T-helper 22 cell (primary cell): ENCODE results near the gene CEACAM1.
"Not testable (repeated sequence)": the region's sequence is repeated elsewhere in the genome, so short reads cannot be mapped to it uniquely, and the experiment has no call there.

Experiments
- DNase-seq: peaks from one replicate; pipeline ENCODE4 v3.0.0-alpha.2; 2020; ENCODE audit warnings: low read depth

The CEACAM1 gene

DNA sequence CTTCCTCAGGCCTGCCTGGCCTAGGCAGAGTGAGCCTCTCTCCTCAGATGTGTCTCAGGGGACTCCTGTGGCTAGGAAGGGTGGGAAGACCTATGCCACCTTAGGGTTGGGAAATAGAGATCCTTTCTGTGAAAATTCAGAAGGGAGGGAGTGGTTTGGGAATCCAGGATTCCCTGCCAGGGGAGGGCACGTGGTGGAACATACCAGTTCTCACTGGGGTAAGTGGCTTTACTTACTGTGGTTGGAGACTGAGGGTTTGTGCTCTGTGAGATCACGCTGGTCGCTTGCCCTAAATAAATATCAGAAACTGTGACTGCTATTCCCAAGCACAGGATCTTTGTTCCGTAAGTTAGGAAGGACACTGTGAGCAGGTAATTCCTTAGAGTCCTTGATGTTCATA lies 16.9 kb downstream of the CEACAM1 start:
- DNase-seq: no peak

DNA sequence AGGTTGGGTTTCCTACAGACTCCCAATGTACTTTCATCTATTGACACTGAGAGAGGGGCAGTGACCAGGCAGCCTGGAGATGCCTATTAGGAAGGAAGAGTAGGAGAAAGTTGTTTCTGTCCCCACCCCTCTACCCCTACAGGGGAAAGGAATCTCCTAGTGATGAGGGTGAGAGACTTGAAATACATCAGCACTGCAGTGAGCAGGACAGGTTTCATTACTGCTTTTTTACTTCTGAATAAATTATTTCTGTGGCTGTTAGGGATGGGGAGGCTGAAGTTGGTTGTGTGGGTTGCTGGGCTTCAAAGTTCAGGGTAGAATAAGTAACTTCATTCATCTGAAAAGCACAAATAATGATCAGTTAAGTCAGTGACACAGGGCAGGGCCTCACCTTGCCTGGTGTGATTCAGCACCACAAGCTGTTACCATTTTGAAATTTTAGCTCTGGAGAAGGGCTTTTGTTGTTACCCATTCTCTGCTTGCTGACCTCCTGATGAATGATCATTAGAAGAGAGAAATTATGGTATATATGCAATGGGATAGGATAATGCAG lies 19.3 kb downstream of the CEACAM1 start:
- no peak for DNase-seq

DNA sequence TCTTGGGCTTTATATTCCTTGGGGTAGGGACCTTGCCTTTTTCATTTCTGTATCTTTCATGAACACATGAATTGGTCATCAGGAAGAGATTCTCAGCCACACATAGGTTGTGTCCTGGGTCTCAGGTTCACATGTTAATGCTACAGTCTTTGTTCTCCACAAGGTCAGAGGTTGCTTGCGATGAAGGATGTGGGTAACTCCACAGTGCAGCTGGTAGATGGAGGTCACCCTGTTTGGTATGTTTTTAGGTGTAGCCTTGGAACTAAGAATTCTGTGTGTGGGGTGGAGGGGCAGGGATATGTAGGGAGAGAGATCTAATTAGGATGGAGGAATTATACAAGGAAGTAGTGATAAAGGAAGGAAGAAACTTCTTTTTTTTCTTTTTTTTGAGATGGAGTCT lies 23.2 kb downstream of the CEACAM1 start:
- DNase-seq: no peak

DNA sequence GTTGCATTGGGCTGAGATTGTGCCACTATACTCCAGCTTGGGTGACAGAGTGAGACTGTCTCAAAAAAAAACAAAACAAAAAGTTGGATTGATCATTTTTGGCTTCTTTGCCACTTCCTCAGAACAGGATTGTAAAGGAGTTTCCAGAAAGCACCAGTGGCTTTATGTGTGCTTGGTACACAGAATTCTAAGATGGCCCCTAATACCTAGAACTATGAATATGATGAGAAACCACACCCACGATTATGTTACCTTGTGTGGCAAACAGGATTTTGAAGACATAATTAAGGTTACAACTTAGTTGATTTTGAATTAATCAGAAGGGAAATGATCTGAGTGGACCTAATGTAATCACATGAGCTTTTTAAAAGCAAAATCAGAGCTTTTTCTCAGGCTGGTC lies 26.5 kb downstream of the CEACAM1 start:
- no peak for DNase-seq

DNA sequence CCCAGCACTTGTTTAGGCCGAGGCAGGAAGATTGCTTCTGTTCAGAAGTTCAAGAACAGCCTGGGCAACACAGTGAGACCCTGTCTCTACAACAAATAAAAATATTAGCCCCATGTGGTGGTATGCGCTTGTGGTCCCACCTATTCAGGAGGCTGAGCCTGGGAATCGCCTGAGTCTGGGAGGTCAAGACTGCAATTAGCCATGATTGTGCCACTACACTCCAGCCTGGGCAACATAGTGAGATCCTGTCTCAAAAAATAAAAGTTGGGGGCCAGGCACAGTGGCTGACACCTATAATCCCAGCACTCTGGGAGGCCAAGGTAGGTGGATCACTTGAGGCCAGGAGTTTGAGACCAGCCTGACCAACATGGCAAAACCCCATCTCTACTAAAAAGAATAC lies 27.0 kb downstream of the CEACAM1 start:
- not testable (repeated sequence) for DNase-seq

DNA sequence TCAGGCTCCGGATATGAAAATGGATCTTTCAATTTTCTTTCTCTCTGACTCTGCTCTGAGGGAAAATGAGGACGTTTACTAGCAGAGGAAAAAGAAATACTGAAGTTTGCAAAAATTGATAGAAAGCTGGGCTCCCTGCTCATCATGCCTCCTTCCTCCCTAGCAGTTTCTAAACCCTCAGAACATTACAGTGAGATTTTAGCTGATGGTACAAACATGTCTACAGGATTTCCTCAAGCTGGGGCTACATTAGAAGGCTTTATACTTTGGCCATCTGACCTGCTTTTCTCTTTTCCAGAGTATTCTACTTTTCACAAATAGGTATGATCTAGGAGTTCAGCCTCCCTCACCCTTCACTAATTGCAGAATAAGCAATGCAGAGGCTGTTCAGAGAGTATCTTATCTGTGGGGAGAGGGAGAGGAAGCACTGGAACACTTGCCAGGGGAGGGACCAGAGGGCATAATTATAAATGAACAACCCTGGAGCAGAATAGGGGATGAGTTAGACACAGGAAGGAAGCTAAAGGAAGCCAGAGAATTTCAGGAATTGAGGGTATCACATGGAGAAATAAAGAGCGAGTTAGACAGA lies 30.0 kb downstream of the CEACAM1 start:
- DNase-seq: no peak

DNA sequence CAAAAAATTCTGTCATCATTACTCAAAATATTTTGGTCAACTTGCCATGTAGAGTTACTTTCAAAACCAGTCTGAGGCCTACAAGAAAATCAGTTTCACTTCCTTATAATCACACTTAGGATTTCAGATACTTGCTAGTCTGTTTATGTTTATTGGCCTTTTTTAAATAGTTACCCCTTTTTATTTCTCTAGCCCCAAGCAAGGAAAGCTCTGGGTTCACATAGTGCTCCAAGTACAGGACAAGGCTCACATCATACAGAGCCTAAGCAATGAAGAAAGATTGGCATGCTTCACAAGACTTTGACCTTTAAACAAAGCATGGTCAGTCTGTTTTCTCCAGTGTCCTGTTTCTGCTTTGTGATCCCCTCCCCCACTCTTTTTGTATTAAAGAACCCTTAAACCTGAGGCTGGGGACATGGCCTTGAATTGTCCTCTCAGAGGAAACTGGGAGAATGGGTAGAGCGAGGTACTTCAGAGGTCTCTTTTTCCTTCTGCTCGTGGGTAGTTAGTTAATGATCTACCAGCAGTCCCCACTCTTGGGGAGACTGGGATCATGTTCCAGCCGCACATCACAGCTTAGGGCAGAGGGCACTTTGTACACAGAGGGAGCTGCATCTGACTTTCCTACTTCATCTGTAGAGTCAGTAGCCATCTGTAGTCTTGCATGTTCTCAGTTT lies 30.7 kb downstream of the CEACAM1 start:
- no peak for DNase-seq

DNA sequence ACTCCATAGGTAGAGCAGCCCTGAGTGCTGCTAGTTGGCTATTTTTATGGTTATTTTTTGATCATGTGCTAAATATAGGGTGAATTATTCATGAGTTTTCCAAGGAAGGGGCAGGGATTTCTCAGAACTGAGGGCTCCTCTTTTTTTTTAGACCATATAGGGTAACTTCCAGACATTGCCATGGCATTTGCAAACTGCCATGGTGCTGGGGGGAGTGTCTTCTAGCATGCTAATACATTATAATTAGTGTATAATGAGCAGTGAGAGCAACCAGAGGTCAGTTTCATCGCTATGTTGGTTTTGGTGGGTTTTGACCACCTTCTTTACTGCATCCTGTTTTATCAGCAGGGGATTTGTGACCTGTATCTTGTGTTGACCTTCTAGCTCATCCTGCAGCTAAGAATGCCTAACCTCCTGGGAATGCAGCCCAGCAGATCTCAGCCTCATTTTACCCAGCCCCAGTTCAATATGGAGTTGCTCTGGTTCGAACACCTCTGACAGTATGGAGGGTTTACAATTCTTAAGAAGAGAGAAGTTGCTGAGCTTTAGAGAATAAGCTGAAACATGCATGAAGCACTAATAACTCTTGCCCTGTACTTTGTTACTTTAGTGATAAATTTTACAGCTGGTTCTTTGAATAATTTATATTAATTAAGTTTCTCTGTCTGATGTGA lies 31.7 kb downstream of the CEACAM1 start:
- no peak for DNase-seq

DNA sequence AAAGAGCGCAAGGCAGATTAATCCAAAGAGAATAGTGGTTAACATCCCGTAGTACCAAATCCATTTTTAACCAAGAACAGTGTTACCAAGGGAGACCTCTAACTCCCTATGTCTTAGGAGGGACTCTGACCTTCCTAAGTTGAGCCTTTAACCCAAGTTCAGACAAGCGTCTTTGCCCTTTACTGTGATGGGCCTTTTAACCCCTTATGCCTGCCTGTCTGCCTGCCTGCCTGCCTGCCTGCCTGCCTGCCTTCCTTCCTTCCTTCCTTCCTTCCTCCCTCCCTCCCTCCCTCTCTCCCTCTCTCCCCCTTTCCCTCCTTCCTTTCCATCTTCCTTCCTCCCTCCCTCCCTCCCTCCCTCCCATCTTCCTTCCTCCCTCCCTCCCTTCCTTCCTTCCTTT lies 32.6 kb downstream of the CEACAM1 start:
- no peak for DNase-seq

DNA sequence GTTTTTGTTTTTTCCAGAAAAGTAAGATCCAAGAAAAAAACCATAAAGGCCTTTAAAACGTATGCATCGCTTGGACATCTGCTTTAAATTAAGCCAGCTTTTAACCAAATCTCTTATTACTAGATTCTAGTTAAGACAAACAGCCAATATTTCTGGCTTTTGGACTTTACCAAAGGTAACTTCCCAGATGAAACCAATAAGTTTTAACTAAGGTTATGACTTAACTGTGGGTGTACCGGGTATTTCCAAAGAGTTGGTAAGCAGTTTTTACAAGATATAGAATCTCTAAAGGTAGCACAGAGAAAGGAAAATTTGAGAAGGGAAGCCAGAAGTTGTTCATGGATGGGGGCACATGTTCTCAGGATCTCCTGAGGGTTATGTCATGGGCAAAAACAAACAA lies 34.0 kb downstream of the CEACAM1 start:
- no peak for DNase-seq

DNA sequence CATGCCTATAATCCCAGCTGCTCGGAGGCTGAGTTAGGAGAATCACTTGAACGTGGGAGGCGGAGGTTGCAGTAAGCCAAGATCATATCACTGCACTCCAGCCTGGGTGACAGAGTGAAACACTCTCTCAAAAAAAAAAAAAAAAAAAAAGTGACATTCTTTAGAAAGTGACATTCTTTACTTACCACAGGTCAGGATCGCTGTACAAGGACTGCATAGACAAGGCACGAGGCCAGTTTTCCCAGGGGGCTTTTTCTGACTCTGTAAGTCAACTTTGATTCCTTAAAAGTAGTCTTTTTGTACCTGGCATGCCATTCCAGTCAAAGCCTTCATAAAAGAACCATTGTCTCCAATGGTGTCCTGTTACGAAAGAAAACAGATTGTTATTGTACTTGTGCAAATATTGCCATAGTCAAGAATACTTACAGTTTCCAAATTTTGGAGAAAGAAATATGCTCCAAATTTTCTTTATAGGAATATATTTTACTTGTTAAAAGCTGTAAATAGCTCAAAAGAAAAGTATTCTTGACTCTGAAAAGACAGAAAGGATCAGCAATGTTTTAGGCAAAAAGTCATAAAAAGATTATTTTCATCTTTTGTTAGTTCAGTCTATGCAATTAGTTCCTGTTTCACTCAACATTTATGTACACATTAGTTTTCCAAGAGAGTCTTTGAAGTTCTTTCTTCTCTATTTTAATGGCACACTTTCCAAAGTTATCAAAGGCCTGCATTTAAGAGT lies 39.3 kb downstream of the CEACAM1 start:
- DNase-seq: no peak

DNA sequence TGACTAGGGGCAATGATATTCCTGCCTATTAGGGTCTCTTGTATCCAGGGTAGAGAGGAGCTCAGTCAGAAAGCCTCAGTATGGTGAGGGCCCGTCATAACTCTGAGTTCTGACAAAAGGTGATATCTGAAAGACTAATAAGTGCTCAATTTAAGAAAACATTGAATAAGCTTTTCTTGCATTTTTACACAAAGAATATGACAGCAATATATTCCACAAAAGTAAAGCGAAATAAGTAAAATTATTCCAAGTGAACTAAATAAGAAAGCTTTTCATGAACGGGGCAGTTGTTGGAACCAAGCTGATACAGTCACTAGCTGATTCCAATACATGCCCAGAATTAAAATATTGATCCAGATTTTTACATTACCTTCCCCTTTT lies 40.5 kb downstream of the CEACAM1 start:
- no peak for DNase-seq

DNA sequence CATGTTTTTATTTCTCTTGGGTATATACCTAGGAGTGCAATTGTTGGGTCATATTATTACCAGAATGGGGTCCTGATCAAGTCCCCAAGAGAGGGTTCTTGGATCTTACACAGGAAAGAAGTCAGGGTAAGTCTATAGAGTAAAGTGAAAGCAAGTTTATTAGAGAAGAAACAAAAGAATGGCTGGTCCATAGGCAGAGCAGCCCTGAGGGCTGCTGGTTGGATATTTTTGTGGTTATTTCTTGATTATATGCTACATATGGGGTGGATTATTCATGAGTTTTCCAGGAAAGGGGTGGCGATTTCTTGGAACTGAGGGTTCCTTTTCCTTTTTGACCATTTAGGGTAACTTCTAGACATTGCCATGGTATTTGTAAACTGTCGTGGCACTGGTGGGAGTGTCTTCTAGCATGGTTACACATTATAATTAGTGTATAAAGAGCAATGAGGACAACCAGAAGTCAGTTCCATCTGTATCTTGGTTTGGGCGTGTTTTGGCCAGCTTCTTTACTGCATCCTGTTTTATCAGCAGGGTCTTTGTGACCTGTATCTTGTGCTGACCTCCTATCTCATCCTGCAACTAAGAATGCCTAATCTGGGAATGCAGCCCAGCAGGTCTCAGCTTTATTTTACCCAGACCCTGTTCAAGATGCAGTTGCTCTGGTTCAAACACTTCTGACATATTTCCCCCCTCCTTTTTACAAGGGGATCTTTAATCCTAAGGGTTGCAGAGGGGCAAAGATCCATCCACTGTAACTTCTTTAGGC lies 41.1 kb downstream of the CEACAM1 start:
- DNase-seq: no peak

DNA sequence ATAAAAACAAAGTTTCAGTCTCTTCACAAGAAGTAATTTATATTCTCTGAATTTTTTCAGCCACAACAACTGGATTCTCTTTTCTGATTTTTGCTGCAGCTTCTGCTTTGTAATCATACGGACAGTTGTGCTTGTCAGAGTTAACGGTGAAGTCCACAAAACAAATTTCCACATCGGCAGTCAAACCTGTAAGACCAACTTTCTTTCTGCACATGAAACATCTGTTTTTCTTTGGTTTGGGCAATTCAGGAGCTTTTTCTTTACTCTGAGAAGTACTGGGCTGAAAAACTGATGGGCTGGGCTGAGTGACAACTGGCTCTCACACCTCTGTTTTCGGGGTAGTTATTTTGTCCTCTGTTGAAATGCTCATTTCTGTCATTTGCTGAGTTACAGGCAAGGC lies 43.2 kb downstream of the CEACAM1 start:
- DNase-seq: not testable (repeated sequence)

DNA sequence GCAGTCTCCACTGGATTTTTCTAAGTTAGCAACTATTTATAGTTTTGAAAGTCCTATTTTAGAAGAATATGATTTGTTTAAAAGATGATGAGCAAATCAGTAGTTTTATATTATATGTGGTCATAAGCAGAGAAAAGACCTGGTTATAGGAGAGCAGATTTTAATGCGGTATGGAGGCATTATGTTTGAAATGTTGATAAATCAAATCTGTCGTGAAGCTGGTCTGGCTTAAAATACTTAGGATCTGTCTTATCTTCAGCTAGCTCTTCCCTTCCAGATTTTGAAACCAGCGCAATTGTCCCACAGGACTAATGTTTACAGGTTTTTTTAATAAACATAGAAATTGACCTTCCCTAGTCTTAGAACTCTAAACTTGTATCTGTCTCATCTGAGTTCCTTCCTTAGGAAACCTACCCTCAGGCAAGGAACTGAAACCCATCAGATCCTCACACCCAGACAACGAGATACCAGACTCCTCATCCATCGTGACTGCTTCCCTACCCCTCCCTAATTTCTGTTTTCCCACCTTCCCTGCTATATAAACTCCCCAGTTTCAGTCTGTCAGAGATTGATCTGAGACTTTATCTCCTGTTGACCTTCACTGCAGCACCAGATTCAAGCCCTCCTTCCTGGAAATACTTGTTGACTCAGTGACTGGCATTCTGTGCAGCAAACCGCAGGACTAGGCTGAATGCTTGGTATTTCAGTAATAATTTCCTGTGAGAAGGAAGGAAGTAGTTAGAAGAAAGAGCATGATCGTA lies 47.8 kb downstream of the CEACAM1 start:
- no peak for DNase-seq

DNA sequence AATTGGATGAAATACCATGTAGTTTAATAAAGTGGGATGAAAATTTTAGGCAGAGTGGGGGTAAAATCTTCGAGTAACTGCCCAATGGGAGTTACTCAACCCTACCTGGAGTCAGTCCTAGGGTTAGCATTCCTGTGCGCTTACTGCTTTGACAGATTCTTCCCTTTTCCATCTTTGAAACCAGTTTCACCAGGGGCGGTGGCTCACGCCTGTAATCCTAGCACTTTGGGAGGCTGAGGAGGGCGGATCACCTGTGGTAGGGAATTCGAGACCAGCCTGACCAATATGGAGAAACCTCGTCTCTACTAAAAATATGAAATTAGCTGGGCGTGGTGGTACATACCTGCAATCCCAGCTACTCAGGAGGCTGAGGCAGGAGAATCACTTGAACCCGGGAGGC lies 48.5 kb downstream of the CEACAM1 start:
- no peak for DNase-seq

DNA sequence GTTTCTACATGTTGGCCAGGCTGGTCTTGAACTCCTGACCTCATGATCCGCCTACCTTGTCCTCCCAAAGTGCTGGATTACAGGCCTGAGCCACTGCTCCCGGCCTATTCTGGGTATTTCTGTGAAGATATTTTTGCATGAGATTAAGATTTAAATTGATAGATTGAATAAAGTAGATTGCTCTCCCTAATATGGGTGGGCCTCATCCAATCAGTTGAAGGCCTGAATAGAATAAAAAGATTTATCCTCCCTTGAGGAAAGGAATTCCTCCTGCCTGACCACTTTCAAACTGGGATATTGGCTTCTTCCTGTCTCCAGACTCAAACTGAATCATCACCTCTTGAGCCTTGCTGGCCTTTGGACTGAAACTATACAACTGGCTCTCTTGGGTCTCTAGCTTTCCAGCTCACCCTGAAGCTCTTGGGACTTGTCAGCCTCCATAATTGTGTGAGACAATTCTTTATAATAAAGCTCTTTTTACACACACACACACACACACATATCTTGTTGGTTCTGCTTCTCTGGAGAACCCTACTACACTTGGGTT lies 49.4 kb downstream of the CEACAM1 start:
- no peak for DNase-seq

DNA sequence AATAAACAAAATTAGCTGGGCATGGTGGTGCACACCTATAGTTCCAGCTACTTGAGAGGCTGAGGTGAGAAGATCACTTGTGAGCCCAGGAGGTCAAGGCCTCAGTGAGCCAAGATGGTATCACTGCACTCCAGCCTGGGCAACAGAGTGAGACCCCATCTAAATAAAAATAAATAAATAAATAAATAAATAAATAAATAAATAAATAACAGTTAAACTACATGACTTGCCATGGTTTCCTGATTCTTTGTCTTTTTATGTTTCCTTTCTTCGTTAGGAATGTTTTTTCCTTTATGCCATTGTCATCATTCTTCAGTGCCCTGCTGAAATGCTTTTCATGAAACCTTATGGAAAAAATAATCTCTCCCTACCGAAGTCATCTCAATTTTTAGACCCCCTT lies 50.3 kb downstream of the CEACAM1 start:
- DNase-seq: no peak

DNA sequence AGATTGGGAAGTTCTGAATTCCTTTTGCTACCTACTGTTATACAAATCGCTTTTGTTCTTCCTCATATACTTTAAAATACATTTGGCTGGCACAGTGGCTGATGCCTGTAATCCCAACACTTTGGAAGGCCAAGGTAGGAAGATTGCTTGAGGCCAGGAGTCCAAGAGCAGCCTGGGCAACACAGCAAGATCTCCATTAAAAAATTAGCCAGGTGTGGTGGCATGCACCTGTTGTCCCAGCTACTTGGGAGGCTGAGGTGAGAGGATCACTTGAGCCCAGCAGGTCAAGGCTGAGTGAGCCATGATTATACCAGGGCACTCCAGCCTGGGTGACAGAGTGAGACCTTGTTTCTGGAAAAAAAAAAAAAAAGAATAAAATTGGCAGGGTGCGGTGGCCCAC lies 51.2 kb downstream of the CEACAM1 start:
- DNase-seq: no peak

DNA sequence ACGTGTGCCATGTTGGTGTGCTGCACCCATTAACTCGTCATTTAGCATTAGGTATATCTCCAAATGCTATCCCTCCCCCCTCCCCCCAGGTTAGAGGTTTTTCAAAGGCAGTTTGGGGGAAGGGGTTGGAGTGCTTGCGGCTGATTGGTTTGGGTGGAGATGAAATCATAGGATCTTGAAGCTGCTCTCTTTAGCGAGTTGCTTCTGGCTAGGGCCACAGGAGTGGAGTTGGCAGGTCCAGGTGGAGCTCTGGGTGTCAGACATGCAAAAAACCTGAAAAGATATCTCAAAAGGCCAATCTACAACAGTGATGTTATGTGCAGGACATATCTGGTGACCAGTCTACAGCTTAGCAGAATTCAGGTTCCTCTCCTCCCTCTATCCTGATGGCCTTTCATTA lies 52.9 kb downstream of the CEACAM1 start:
- DNase-seq: no peak

DNA sequence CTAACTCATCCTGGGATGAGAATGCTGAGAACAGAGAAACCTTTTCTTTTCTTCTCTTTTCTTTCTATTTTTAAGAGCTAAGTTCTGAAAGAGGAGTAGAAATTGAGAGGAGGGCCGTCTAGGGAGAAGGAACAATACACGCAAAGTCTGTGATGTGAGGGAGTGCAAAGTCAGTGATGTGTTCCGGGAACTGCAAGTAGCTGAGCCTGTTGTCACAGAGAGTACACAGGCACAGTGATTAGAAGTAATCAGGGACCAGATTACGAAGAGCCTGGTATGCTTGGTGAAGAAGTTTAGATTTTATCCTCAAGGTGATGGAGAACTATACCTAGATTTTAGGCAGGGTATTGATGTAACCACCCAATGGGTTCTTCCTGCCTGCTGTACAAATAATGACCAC lies 53.5 kb downstream of the CEACAM1 start:
- no peak for DNase-seq
